K562 (cell line): ENCODE data around the gene PNP. TPM values are rescaled to one million over a fixed set of nuclear protein-coding genes. Genes with fewer than 3 reads are reported as not detected.

ENCODE experiments used
- ATAC-seq: fragments of 200-7000 bp; cut with Tn5 transposase; 3 replicates; pipeline ENCODE4 v1.9.1; 2020; ENCODE audit warnings: moderate library complexity
- BruUV-seq: library from RNA; stranded (reverse); fragments of 400-500 nt; replicated peaks from 2 replicates; lab custom pipeline; 2021; lab: Mats Ljungman, UMichigan
- CTCF ChIA-PET: fragments of 300-600 bp; formaldehyde crosslinking; extraction: SDS; loops from one replicate; lab custom pipeline; 2021; ENCODE audit warnings: low intra/inter-chr PET ratio; lab: Yijun Ruan, JAX
- POLR2A ChIA-PET: fragments of 300-600, 350-650 bp; sonication (Branson Sonifier 250); formaldehyde crosslinking; extraction: SDS; loops from one replicate; lab custom pipeline; 2021; ENCODE audit warnings: antibody characterized with exemption, inconsistent platforms; lab: Yijun Ruan, JAX
- DNase-seq, 4 experiments: peaks; one replicate each; pipeline versions ENCODE4 v3.0.0 to v3.0.0-alpha.2; 2011 to 2018; ENCODE audit warnings: low spot score in 3 of 4, mixed read lengths in 3 of 4; ENCODE audit errors: extremely low read depth in 1 of 4
- FAIRE-seq: peaks from 2 replicates; lab custom pipeline; 2011; peaks lifted over from hg19 to GRCh38; lab: Jason Lieb, UNC
- H2AFZ ChIP-seq: 2 replicates; pipeline ENCODE4 v1.6.0; 2011; ENCODE audit warnings: low read depth, low read length, control low read depth, inconsistent platforms
- H3K27ac ChIP-seq: fragments of 200-600 bp; 3 replicates; pipeline ENCODE4 v1.8.0; 2011; ENCODE audit warnings: low read depth, mild to moderate bottlenecking, control low read depth, inconsistent platforms, low read length, moderate library complexity, mixed read lengths; ENCODE audit errors: extremely low read depth
- H3K27me3 ChIP-seq, 2 experiments: fragments of 300-600 bp in 1 of 2; 2 replicates in 1 of 2; 3 replicates in 1 of 2; pipeline versions ENCODE4 v1.6.0 to v1.8.0; 2011; ENCODE audit warnings: inconsistent platforms in 2 of 2, low read length in 2 of 2, mild to moderate bottlenecking in 1 of 2, mixed read lengths in 1 of 2, moderate library complexity in 1 of 2; ENCODE audit not compliant: control insufficient read depth in 2 of 2, insufficient read depth in 2 of 2
- H3K36me3 ChIP-seq: fragments of 300-600 bp; 3 replicates; pipeline ENCODE4 v1.8.0; 2011; ENCODE audit warnings: mild to moderate bottlenecking, low read length, inconsistent platforms; ENCODE audit not compliant: control insufficient read depth, insufficient read depth
- H3K4me1 ChIP-seq, 2 experiments: fragments of 200-600 bp in 1 of 2; replicated peaks in 1 of 2; 2 replicates in 1 of 2; 3 replicates in 1 of 2; pipeline versions ENCODE4 v1.5.1 to v1.8.0; 2011; ENCODE audit warnings: inconsistent platforms in 2 of 2, low read length in 2 of 2, mild to moderate bottlenecking in 1 of 2, mixed read lengths in 1 of 2, moderate library complexity in 1 of 2; ENCODE audit not compliant: control insufficient read depth in 2 of 2, insufficient read depth in 2 of 2
- H3K4me2 ChIP-seq: 2 replicates; pipeline ENCODE4 v1.6.1; 2011; ENCODE audit warnings: low read length, control low read depth, inconsistent platforms, mixed read lengths; ENCODE audit not compliant: insufficient read depth
- H3K4me3 ChIP-seq: fragments of 200-600 bp; sonication (generic), shearing (Covaris generic); 2 replicates; pipeline ENCODE4 v1.5.1; 2016; ENCODE audit warnings: control low read depth, inconsistent platforms
- H3K79me2 ChIP-seq: fragments of 200-600 bp; 3 replicates; pipeline ENCODE4 v1.8.0; 2011; ENCODE audit warnings: low read length, inconsistent platforms; ENCODE audit not compliant: control insufficient read depth, insufficient read depth
- H3K9ac ChIP-seq, 2 experiments: 2 replicates each; pipeline versions ENCODE4 v1.6.0 to v1.6.1; 2011; ENCODE audit warnings: low read depth in 2 of 2, low read length in 2 of 2, control low read depth in 1 of 2, inconsistent platforms in 1 of 2, mild to moderate bottlenecking in 1 of 2, mixed read lengths in 1 of 2; ENCODE audit not compliant: insufficient read depth in 1 of 2
- H3K9me1 ChIP-seq: one replicate; pipeline ENCODE4 v1.6.0; 2011; ENCODE audit warnings: inconsistent platforms, mild to moderate bottlenecking, low read length, moderate library complexity; ENCODE audit not compliant: control insufficient read depth, insufficient read depth
- H3K9me3 ChIP-seq: replicated peaks from 2 replicates; pipeline ENCODE4 v1.5.1; 2011; ENCODE audit warnings: low read depth, low read length, inconsistent platforms; ENCODE audit not compliant: control insufficient read depth, insufficient read depth
- H4K20me1 ChIP-seq: replicated peaks from 2 replicates; pipeline ENCODE4 v1.6.1; 2011; ENCODE audit warnings: low read length, inconsistent platforms, mixed read lengths; ENCODE audit not compliant: control insufficient read depth, insufficient read depth
- TSC22D4 ChIP-seq: fragments of 450-650 bp; IDR thresholded peaks from 2 replicates; pipeline ENCODE4 v1.6.1; 2016; ENCODE audit warnings: missing genetic modification characterization, missing biosample characterization, control low read depth
- ZBTB40 ChIP-seq, 2 experiments: fragments of 450-650 bp in 1 of 2; sonication (generic) in 1 of 2; formaldehyde crosslinking in 1 of 2; IDR thresholded peaks; 2 replicates each; pipeline versions ENCODE4 v1.7.1 to v1.9.0; 2016 to 2022; ENCODE audit warnings: inconsistent platforms in 1 of 2, mild to moderate bottlenecking in 1 of 2, missing genetic modification reagents in 1 of 2
- ZNF232 ChIP-seq: sonication (generic); formaldehyde crosslinking; IDR thresholded peaks from 2 replicates; pipeline ENCODE4 v1.8.0; 2022; ENCODE audit warnings: mild to moderate bottlenecking, missing genetic modification reagents
- ZNF24 ChIP-seq: fragments of 450-650 bp; IDR thresholded peaks from 2 replicates; pipeline ENCODE4 v1.6.1; 2016
- ZNF830 ChIP-seq: fragments of 250-450 bp; sonication (Bioruptor Pico); IDR thresholded peaks from 2 replicates; pipeline ENCODE4 v1.5.0; 2021; ENCODE audit warnings: mild to moderate bottlenecking
- ZZZ3 ChIP-seq: fragments of 450-650 bp; IDR thresholded peaks from 2 replicates; pipeline ENCODE4 v1.6.1; 2016; ENCODE audit warnings: antibody characterized with exemption, mild to moderate bottlenecking, moderate library complexity
- WGBS: fragments of 100-300 bp; shearing (Covaris generic); methylation state at CpG from one replicate; pipeline ENCODE4 v1.1.6; 2016; ENCODE audit warnings: low coverage, mixed read lengths; ENCODE audit not compliant: insufficient coverage; ENCODE audit errors: missing lambda C conversion rate; 5-methylcytosine and 5-hydroxymethylcytosine counted together
- in situ Hi-C: fragments of 300-500 bp; cut with MboI; formaldehyde crosslinking; loops from 4 replicates; pipeline ENCODE4 v1.15.0; 2018; ENCODE audit warnings: inconsistent platforms, mixed read lengths
- intact Hi-C: fragments of 100-400 bp; cut with micrococcal nuclease; formaldehyde crosslinking; loops from 2 replicates; pipeline ENCODE4 v1.14.2; 2022
- polyA plus RNA-seq, 8 experiments: library from polyadenylated mRNA; depleted of rRNA in 4 of 8; stranded (reverse) in 5 of 8; unstranded in 3 of 8; fragments of >200 nt; fragmentation: Nextera tagmentation in 2 of 8; fragmentation: Illumina TruSeq in 1 of 8; extraction: Ambion mirVana in 2 of 8; extraction: Trizol in 1 of 8; gene quantifications; 2 replicates each; pipeline versions ENCODE4 v1.2.1 to v1.2.3, GENCODE V29; 2011 to 2014; ENCODE audit warnings: inconsistent platforms in 1 of 8, missing spikeins in 1 of 8
- total RNA-seq, 7 experiments: library from RNA; depleted of rRNA in 6 of 7; stranded (reverse); fragments of >200 nt in 6 of 7; fragmentation: Illumina TruSeq in 2 of 7; extraction: Trizol in 2 of 7; gene quantifications; 2 replicates each; pipeline versions ENCODE4 v1.2.1 to v1.2.3, GENCODE V29; 2011 to 2021; ENCODE audit warnings: low replicate concordance in 1 of 7
- TF ChIP-seq, protein P1 (sequence below): fragments of 450-650 bp; IDR thresholded peaks from 2 replicates; pipeline ENCODE4 v1.6.1; 2017; ENCODE audit warnings: mild to moderate bottlenecking, moderate library complexity
- TF ChIP-seq, protein P2 (sequence below), 2 experiments: fragments of 450-650 bp in 1 of 2; sonication (generic) in 1 of 2; formaldehyde crosslinking in 1 of 2; IDR thresholded peaks in 1 of 2; conservative IDR thresholded peaks in 1 of 2; 2 replicates each; pipeline versions ENCODE4 v1.6.1 to v1.8.1; 2016 to 2023; ENCODE audit warnings: mild to moderate bottlenecking in 2 of 2, moderate library complexity in 2 of 2, inconsistent platforms in 1 of 2, missing genetic modification reagents in 1 of 2

The PNP gene
- total and polyA plus RNA-seq, 9 of the 15 experiments (the other 6 are each of a cell fraction or from before 2014, with no cell fraction given), result 92.5 to 288 (median 137) TPM

GRCh38 chr14:20472536-20473169 is 3.4 kb downstream of the PNP start:
- BruUV-seq, result no TSS peak
- no peak overlapping the region for H3K4me3 ChIP-seq
- 0 out of 2 replicates have a peak overlapping the region, but pooled peaks have one; percentile 57 for H3K4me2 ChIP-seq
- in situ Hi-C loops, result no loop called here
- ChIA-PET CTCF (no interaction called here), POLR2A (interaction anchor here (0.8 to 5.0 kb wide), 6 partner anchors 10 to 18 kb away, joined by 3 to 36 read pairs (median 4); partner anchors contain the start of genes APEX1, OSGEP and PIP4P1)
- intact Hi-C loops, result no loop called here
- H3K4me1 ChIP-seq, result peaks cover 18 to 30% of the 10 kb centered on the region in 2 experiments
- ATAC-seq (no peak), FAIRE-seq (no peak), DNase-seq (no peak)
- H3K27ac ChIP-seq, result no peak overlapping the region
- H3K36me3 ChIP-seq, result peaks cover 67% of the 10 kb centered on the region
- H3K9me3 ChIP-seq, result no peaks in the 10 kb centered on the region
- no peak overlapping the region for H3K9ac ChIP-seq
- H3K27me3 ChIP-seq, result no peaks in the 10 kb centered on the region
- H3K9me1 ChIP-seq, result no peaks in the 10 kb centered on the region
- H3K79me2 ChIP-seq, result peaks cover 46% of the 10 kb centered on the region
- H4K20me1 ChIP-seq, result peaks cover 8% of the 10 kb centered on the region; the same call in 1 of the 2 replicates
- H2AFZ ChIP-seq, result no peak overlapping the region
- 63% methylated on average over 2 of the region's 2 CpGs for WGBS
- TF ChIP-seq ZNF24, result no peak
- TF ChIP-seq TSC22D4, result no peak
- TF ChIP-seq, protein P1, sequence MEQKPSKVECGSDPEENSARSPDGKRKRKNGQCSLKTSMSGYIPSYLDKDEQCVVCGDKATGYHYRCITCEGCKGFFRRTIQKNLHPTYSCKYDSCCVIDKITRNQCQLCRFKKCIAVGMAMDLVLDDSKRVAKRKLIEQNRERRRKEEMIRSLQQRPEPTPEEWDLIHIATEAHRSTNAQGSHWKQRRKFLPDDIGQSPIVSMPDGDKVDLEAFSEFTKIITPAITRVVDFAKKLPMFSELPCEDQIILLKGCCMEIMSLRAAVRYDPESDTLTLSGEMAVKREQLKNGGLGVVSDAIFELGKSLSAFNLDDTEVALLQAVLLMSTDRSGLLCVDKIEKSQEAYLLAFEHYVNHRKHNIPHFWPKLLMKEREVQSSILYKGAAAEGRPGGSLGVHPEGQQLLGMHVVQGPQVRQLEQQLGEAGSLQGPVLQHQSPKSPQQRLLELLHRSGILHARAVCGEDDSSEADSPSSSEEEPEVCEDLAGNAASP, result no peak
- TF ChIP-seq ZZZ3, result no peak
- TF ChIP-seq ZNF232 (CRISPR knock-in tag), result no peak
- TF ChIP-seq ZNF830 (CRISPR knock-in tag), result no peak
- no peak for TF ChIP-seq ZBTB40 (IDR thresholded peaks at IDR 0.05)
- no peak for TF ChIP-seq ZBTB40 (CRISPR knock-in tag; IDR thresholded peaks at IDR 0.05)
- TF ChIP-seq, protein P2, sequence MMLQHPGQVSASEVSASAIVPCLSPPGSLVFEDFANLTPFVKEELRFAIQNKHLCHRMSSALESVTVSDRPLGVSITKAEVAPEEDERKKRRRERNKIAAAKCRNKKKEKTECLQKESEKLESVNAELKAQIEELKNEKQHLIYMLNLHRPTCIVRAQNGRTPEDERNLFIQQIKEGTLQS (IDR thresholded peaks at IDR 0.05), result no peak
- TF ChIP-seq, protein P2 (CRISPR knock-in tag; conservative IDR thresholded peaks at IDR 0.05), result no peak
